HG03103 (cell line): ENCODE data around the gene GPR68.
A peak's percentile ranks its signal among the peaks of the same experiment; 100 is the strongest.
"Not testable (repeated sequence)": the region's sequence is repeated elsewhere in the genome, so short reads cannot be mapped to it uniquely, and the experiment has no call there.

Experiments
- ATAC-seq: cut with Tn5 transposase; IDR thresholded peaks from one replicate; pipeline ENCODE4 v1.9.1; 2021; ENCODE audit warnings: low read depth; ENCODE audit not compliant: unreplicated experiment

Gene GPR68

DNA sequence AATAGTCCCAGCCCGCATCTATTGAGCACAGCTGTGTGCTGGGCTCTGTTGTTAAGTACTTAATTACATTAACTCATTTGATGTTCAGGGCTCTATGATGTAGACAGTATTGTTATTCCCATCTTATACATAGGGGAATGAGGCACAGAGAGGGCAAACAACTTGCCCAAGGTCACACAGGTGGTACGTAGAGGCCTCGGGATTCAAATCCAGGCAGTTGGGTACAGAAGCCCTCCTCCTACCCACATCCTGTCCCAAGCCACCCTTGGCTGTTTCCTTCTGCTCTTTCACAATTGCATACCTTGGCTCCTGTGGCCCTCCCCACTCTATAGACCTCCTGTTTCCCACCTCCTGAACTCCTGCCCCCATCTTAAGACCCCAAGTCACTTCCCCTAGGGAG, 10.0 kb upstream of the GPR68 start:
- ATAC-seq: no peak

DNA sequence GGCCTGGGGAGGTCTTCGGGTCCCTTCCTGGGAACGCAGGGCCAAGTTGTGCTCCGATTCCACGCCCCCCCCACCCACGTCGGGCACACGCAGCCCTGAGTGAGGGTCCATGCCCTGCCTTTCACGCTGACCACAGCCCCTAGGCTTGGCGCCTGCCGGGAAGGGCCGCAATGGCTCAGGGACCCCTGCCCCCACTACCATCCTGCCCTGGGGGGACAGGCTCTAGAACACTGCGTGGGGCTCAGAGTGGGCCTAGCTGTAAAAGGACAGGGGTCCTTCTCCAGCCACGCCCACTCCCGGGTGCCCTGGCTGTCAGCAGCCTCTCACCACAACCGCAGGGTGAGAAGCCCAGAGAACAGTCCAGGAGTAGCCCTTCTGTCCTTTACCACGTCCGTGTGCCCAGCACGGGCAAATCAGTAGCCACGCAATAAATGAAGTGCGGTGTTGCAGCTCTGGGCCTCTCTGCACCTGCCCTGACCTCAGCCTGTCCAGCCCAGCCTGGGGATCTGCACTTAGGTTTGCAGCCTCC, 9.4 kb upstream of the GPR68 start:
- no peak for ATAC-seq

DNA sequence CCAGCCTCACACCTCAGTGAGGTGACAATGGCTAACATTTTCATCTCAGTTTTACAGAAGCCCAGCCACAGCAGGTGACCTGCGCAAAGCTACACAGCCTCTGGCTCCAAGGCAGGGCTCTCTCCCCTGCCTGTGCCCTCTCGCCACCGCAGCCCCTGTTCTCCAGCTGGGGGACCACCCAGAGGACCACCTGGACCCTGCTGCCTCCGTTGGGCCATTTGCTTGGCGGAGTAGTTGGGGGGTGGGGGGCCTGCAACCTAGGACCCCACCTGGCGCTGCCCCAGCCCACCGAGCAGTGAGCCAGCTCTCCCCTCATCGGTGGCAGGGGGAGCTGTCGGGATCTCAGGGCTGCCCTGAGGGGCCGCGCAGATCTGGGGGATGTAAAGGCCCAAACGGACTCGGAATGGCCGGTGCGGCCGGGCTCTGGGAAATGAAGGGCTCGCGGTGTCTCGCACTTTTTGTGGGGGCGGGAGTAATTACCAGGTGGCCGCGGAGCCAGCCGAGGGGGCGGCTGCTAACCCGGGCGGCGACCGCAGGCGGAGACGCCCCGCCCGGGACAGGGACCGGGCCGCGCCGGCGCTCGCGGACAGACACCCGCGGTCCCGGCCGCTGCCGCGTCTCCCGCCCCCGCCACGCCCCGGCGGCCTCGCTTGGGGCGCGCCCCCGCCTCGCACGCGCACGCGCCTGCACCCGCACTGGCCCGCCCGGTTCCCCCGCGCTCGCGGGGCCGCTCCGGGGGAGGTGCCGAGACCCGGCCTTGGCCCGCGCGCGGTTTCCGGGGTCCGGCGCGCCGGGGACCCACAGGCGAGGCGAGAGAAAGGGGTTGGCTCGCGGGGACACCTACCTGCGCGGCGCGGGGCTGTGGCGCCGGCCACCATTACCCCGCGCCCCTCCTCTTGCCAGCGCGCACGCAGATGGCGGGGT, 8.6 kb upstream of the GPR68 start:
- no peak for ATAC-seq

DNA sequence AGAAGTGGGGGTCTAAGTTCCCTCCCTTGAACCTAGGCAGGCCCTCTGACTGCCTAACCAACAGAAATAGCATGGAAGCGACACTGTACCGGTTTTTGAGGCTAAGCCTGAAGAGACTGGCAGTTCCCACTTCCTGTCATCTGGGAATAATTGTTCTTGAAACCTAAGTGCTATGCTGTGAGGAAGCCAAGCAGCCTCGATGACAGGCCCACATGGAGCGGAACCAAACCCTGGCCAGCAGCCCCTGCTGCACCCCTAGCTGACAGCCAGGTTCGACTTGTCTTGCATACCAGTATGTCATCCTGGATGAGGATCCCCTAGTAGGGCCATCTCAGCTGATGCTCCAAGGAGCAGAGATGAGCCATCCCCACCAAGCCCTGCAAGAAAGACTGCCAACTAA, 6.4 kb upstream of the GPR68 start:
- ATAC-seq: no peak

DNA sequence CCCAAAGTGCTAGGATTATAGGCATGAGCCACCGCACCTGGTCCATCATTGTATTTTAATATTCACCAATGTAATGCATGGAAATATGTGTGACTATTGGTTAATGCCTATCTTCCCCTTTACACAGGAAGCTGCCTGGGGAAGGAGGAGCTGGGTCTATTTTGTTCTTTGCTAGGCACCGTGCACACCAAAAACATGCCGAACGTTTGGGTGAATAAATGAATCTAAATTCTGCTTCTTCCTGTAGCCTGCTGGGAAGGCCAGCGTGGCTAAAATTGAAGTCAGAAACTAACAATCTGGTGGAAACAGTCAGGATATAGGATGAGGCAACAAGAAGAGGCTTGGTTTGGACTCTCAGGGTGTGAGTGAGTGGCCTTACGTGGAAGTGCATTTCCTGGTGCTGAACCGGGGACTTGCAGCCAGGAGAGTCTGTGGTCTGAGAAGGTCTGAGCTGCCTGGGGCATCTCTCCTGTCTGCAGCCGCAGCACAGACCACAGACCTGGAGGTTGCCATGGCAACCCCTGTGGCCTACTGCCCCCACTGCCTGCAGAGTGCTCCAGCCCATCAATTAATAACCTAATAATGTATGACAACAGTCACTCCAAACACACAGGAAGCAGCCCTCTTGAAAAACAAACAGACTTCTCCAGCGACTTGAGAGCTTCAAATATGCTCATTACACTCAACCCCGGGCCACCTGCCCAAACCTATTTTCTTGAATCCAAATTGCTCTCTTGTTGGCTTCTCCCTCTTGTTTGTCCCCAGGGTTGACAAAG, 5.5 kb upstream of the GPR68 start:
- peak; percentile 83 for ATAC-seq

DNA sequence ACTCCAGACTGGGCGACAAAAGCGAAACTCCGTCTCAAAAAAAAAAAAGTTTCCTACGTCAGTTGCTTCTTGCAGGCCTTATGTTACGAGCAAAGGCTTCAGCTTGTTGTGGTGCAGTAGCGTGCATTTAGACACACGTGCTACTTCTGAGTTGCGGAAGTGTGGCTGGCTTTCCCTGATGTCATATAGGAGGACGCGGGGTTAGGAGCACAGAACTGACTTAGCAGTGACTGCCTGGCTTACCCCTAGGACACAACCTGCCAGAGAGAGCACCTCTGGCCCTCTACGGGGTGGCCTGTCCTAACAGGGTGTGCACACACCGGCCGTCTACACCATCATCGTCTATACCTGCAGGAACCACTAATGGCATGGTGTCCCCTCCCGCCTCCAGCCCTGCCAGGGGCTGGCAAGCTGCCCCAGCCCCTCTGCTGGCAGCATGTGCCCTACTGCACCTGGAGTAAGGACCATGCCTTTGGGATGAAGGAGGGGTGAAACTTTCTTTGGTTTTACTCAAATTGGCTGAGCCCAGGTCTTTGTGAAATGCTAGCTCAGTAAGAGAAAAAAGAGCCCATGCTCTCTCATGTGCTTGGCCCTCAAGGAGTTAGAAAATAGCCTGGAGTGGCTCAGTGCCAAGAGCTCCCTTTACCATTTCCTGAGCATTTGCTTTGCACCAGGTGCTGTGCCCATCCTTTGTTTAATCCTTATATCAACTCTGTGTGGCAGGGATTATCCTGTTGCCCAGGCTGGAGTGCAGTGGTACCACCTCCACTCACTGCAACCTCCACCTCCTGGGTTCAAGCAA, 1.7 kb upstream of the GPR68 start:
- ATAC-seq: no peak

DNA sequence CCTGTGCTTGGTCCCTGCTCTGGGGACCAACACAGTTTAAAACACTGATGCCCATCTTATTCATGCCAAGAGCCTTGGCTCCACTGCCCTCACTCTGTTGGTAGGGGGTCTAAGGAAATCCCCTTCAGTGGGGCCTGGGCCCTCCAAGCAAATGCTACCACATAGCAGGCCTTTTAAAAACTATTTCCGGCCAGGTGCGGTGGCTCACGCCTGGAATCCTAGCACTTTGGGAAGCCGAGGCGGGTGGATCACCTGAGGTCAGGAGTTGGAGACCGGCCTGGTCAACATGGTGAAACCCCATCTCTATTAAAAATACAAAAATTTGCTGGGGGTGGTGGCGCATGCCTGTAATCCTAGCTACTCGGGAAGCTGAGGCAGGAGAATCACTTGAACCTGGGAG, 1.1 kb upstream of the GPR68 start:
- ATAC-seq: not testable (repeated sequence)

DNA sequence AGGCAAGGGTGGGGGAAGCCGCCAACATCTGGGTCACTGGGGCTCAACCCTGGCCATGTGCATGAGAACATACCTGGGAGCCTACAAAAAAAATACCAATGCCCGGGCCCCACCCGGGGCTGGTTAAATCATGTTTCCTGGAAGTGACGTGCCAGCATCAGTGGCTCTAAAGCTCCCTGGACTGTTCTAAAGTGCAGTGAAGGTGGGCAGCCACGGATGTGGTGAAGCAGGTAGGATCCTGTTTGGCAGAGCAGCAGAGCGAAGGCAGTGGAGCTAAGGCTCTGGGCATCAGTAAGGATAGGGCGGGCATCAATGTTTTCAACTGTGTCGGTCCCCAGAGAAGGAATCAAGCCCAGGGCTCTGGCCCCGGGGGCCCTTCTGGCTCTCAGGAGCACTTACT, 525 bp upstream of the GPR68 start:
- ATAC-seq: no peak

DNA sequence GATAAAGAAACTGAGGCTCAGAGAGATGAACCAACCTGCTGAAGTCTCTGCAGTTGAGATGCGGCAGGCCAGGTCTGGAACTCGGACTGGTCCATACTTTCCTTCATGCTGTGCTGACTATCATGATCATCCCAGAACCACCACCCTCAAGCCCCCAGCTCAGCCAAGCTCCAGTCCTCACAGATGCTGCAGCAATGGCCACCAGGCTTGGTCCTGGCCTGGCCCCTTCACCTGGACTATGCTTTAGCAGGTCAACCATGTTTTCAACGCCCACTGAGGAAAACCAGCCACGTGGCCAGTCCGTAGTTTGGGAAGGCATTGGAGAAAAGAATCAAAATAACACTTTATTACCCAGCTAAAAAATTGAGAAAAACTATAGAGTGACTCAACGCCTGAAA, 1.4 kb downstream of the GPR68 start:
- ATAC-seq: no peak

DNA sequence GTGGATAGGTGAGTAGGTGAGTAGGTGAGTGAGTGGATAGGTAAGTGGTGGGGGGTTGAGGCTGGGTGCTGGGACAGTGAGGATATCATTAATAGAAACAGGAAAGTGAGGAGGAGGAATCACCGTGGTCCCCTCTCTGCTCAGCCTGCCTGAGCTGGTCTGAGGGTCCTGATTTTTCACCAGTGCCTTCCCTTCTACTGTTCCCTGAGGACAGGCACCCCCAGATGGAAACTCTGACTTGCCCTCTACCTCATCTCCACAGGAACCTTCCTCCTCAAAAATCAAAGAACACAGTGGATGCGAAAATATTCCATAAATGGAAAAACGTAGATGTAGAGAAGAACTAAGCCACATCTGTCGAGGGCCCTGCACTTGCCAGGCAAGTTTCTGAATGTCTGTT, 1.9 kb downstream of the GPR68 start:
- no peak for ATAC-seq

DNA sequence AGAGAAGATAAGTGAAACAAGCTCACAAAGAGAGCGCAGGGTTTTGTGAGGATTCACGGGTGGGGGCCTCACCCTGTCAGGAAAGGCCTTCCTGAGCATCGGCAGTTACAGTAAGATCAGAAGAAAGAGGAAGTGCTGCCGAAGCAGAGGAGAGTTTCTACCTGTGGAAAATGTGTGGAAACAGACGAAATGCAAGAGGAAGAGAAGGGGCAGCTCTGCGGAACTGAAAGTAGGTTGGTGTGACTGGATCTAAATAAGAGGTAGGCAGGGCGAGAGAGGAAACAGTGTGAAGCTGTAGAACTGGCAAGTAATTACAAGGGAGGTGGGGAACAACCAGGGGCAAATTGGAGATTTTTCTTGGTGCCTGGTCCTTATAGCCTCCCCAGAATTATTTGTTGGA, 2.6 kb downstream of the GPR68 start:
- ATAC-seq: peak; percentile 65

DNA sequence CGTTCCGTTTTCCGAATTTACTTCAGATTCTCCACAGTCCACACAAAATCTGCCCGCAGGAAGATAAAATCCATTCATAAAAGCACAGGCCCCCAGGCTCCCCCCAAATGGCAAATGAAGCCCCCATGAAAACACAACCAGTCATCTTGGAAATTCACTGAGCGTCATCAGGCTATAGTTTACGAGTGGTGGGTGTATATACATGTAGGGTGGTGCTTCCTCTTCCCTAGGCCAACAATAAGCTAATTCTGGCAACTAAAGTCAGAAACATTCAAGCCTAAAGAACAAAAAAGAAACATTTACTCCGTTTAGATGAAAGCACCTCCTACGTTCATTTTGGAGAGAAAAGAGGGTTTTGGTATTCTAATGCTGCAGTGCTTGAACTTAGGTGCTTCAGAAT, 5.8 kb downstream of the GPR68 start:
- no peak for ATAC-seq

DNA sequence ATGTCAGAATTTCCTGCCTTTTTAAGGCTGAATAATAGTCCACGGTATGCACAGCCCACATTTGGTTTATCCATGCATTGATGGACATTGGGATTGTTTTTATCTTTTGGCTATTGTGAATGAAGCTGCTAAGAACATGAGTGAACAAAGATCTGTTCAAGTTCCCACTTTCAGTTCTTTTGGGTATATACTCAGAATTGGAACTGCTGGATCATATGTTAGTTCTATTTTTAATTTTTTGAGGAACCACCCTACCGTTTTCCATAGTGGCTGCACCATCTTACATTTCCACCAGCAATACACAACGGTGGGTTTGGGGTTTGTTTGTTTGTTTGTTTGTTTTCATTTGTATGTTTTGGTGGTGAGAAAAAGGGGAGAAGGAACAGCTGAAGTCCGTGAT, 6.4 kb downstream of the GPR68 start:
- no peak for ATAC-seq

DNA sequence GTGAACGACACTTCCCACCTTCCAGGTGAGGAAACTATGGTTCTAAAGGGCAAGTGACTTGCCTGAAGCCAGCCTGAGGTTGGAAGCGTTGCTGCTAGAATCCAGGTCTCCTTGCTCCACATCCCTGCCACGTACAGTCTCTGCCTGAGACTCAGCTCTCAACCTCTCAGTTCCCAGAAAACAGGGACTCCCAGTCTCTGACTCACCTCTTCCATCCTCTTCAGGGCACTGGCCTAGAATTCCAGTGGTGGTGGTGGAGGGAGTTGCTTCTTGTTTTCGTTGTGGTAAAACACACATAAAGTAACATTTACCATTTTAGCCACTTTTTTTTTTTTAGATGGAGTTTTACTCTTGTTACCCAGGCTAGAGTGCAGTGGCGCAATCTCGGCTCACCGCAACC, 7.3 kb downstream of the GPR68 start:
- no peak for ATAC-seq

DNA sequence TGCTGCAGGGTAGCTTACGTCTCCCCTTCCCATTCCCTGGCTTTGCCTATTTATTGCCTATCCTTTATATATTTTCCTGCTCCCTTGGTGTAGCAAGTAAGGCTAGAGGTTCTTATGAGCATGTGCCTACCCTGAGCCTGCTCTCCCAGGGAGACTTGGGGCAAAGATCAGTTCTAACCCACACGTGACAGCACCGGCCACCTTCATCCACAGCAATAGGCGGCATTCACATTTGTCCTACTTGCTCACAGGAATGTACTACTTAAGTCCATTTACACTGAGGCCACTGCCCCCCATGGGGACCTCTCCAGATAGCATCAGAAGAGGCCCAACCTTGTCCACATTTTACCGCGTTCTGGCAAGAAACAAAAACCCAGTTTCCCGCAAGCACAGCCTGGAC, 8.7 kb downstream of the GPR68 start:
- ATAC-seq: no peak

DNA sequence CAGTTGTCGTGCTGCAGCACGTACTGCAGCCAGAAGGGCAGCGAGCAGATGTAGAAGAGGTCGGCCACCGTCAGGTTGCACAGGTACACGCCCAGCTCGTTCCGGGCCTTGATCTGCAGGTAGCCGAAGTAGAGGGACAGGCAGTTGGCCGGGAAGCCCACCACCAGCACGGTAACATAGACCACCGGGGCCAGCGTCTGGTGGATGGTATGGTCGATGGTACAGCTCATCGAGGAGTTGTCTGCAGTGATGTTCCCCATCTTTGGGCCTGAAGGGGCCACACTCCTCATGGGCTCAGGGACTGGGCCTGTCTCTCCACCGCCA, 9.8 kb downstream of the GPR68 start:
- no peak for ATAC-seq

DNA sequence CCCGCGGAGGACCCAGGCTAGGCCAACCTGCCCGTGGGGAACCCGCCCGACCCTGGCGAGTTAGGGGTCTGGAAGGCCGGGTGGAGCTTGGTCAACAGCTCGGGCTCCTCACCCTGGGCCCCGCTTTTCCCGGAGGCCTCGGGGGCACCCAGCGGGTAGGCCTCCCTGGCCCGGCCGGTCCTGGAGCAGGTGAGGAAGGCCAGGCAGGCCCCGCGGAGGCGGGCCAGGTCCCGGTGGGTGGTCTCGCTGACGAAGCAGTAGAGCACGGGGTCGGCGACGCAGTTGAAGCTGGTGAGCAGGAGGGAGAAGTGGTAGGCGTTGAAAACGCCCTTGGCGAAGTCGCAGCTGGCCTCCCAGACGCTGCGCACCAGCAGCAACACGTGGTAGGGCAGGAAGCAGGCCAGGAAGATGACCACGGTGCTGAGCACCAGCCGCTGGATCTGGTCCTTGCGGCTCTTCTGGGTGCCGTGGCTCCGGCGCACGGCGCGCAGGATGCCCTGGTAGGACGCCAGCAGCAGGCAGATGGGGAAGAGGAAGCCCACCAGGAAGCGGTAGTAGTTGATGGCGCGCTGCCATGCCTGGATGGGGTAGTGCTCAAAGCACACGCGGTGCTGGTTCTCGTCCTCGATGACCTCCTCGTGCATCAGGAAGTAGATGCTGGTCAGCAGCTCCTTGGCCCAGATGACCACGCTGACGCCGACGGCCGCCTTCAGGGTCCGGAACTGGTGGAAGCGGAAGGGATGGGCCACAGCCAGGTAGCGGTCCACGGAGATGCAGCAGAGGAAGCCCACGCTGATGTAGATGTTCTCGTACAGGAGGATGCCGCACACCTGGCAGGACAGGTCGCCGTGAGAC, 10.3 kb downstream of the GPR68 start:
- ATAC-seq: no peak

DNA sequence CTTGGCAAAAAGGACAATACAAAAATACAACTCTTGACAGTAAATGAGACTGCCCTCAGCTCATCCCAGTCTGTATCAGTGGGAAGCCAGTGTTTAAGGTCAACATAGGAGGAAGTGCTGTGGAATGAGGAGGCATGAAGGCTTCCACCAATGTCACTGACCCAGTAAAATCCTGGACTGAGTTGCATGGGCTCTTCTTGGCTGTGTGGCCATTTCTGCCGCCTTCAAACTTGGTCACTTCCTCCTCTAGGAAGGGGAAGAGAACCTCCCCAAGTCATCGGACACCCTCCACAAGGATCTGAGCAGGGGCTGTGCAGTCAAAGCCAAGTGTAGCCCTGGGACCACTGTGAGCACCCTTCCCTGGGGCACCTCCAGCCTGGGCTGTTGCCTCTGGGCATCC, 11.9 kb downstream of the GPR68 start:
- ATAC-seq: no peak

DNA sequence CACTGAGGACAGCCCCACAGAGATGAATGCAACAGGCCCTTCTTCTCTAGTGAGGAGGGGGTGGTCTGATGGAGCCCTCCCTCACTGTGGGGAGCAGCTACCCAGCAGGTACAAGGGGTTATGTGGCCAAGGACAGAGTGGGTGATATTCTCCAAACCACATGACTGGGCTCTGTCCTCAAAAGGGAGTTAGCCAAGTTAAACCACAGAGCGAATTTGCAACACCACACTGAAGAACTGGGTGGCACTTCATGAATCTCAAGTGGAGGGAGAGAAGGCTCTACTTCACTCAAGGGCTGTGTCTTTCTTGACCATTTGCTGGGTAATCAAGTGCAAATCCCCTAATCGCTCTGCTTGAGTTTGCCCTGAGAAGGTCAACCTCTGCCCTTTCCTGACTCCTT, 12.5 kb downstream of the GPR68 start:
- no peak for ATAC-seq

DNA sequence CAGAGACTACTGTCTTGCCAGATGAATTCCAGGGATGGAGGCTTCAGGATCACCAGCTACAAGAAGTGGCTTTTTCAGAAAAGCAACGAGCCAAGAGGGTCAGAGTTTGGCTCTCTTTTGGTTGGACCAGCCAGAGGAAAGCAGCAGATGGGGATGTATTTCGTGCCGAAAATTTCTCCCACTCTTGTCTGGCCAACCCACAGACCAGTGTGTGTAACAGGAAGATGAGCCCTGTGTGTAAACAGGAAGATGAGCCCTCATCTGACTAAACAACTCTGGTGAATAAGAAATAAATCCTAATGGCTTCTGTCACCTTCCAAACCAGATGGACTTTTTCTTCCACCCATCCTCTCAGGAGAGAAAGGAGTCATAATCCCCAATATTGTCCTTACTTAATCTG, 13.1 kb downstream of the GPR68 start:
- no peak for ATAC-seq
